Upper lobe of left lung (tissue), 6 donors: ENCODE results near the gene PLPP1. TPM values are rescaled to one million over a fixed set of nuclear protein-coding genes. Genes with fewer than 3 reads are reported as not detected.

ENCODE experiments used
- ATAC-seq, 2 donors: fragments of 200-7000 bp; cut with Tn5 transposase; one replicate each; pipeline ENCODE4 v1.9.1; 2022; ENCODE audit warnings: mild to moderate bottlenecking in 2 of 2, moderate library complexity in 2 of 2; ENCODE audit not compliant: low FRiP score in 2 of 2
- DNase-seq, 2 donors: peaks; one replicate each; pipeline ENCODE4 v3.0.0-alpha.2; 2019 to 2020
- H3K27ac ChIP-seq, 4 donors: fragments of 200-600 bp; sonication (generic); one replicate each; pipeline ENCODE4 v1.5.1; 2016 to 2019
- H3K27me3 ChIP-seq, 4 donors: fragments of 200-600 bp; sonication (generic); one replicate each; pipeline ENCODE4 v1.5.1; 2017 to 2019
- H3K36me3 ChIP-seq, 4 donors: fragments of 200-600 bp; sonication (generic); one replicate each; pipeline ENCODE4 v1.5.1; 2016 to 2019
- H3K4me1 ChIP-seq, 4 donors: fragments of 200-600 bp; sonication (generic); one replicate each; pipeline ENCODE4 v1.5.1; 2018 to 2019
- H3K4me3 ChIP-seq, 4 donors: fragments of 200-600 bp; sonication (generic); one replicate each; pipeline ENCODE4 v1.5.1; 2017 to 2019; ENCODE audit warnings: mild to moderate bottlenecking in 2 of 4, moderate library complexity in 1 of 4
- H3K9me3 ChIP-seq, 4 donors: fragments of 200-600 bp; sonication (generic); one replicate each; pipeline ENCODE4 v1.5.1; 2018 to 2019
- EP300 ChIP-seq, 4 donors: sonication (generic); formaldehyde crosslinking; IDR thresholded peaks; one replicate each; pipeline ENCODE4 v1.5.1; 2017; ENCODE audit warnings: antibody characterized with exemption in 4 of 4, control low read depth in 2 of 4
- POLR2A ChIP-seq, 4 donors: fragments of 450-650 bp; IDR thresholded peaks; one replicate each; pipeline ENCODE4 v1.5.1; 2016 to 2017; ENCODE audit warnings: antibody characterized with exemption in 4 of 4, mild to moderate bottlenecking in 2 of 4
- POLR2AphosphoS5 ChIP-seq, 2 donors: sonication (generic); formaldehyde crosslinking; IDR thresholded peaks; one replicate each; pipeline ENCODE4 v1.5.1; 2017; ENCODE audit warnings: antibody characterized with exemption in 2 of 2
- WGBS, 2 donors: methylation state at CpG; one replicate each; pipeline ENCODE4 v1.1.5; 2017 to 2018; 5-methylcytosine and 5-hydroxymethylcytosine counted together
- total RNA-seq, 6 donors: library from RNA; depleted of rRNA in 4 of 6; stranded (reverse); fragments of >200 nt in 4 of 6; gene quantifications; one replicate each; pipeline versions ENCODE4 v1.1.0 to v1.2.1, GENCODE V29; 2016 to 2021
- TF ChIP-seq, protein P1 (sequence below), 6 experiments: fragments of 450-650 bp in 4 of 6; fragments of 200-600 bp in 2 of 6; sonication (generic) in 2 of 6; IDR thresholded peaks; one replicate each; pipeline ENCODE4 v1.5.1; 2016 to 2019; ENCODE audit warnings: antibody characterized with exemption in 6 of 6
- donor health status: DM: no; HTN: no; CAD: no; lungs with moderate emphysema.
- donor health status: DM: no; HTN: yes; CAD: no; lungs with severe emphysema.

The PLPP1 gene
- total RNA-seq, 6 donors from 2014 or later: 21.0 to 125 (median 65.6) TPM

DNA sequence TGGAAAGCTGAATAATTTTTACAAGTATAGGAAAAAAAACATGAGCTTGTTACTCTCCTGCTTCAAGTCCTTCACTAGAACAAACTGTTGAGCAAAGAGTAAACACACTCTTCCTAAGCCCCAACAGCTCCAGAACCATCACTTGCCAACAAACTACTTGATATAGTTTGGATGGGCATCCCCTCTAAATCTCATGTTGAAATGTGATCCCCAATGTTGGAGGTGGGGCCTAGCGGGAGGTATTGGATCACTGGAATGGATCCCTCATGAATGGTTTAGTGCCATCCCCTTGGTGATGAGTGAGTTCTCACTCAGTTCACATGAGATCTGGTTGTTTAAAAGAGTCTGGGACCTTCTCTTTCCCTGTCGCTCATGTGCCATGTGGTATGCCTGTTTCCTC, 82.8 kb downstream of the PLPP1 start:
- H3K9me3 ChIP-seq: no peaks in the 10 kb centered on the region
- no peaks in the 10 kb centered on the region for H3K27me3 ChIP-seq
- no peak for ATAC-seq
- H3K36me3 ChIP-seq: peaks cover 0 to 7% (median 0%) of the 10 kb centered on the region in 4 donors
- no peak overlapping the region for H3K4me3 ChIP-seq
- peaks cover 0 to 3% (median 0%) of the 10 kb centered on the region in 4 donors for H3K4me1 ChIP-seq
- H3K27ac ChIP-seq: no peak overlapping the region
- TF ChIP-seq EP300 (IDR thresholded peaks at IDR 0.05): no peak
- no peak for TF ChIP-seq POLR2A (IDR thresholded peaks at IDR 0.05)
- TF ChIP-seq POLR2AphosphoS5 (IDR thresholded peaks at IDR 0.05): no peak
- TF ChIP-seq, protein P1, sequence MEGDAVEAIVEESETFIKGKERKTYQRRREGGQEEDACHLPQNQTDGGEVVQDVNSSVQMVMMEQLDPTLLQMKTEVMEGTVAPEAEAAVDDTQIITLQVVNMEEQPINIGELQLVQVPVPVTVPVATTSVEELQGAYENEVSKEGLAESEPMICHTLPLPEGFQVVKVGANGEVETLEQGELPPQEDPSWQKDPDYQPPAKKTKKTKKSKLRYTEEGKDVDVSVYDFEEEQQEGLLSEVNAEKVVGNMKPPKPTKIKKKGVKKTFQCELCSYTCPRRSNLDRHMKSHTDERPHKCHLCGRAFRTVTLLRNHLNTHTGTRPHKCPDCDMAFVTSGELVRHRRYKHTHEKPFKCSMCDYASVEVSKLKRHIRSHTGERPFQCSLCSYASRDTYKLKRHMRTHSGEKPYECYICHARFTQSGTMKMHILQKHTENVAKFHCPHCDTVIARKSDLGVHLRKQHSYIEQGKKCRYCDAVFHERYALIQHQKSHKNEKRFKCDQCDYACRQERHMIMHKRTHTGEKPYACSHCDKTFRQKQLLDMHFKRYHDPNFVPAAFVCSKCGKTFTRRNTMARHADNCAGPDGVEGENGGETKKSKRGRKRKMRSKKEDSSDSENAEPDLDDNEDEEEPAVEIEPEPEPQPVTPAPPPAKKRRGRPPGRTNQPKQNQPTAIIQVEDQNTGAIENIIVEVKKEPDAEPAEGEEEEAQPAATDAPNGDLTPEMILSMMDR (IDR thresholded peaks at IDR 0.05): no peak
- WGBS, 2 donors: 86 to 87% methylated on average over 1 to 2 of the region's 2 CpGs
- DNase-seq: no peak

DNA sequence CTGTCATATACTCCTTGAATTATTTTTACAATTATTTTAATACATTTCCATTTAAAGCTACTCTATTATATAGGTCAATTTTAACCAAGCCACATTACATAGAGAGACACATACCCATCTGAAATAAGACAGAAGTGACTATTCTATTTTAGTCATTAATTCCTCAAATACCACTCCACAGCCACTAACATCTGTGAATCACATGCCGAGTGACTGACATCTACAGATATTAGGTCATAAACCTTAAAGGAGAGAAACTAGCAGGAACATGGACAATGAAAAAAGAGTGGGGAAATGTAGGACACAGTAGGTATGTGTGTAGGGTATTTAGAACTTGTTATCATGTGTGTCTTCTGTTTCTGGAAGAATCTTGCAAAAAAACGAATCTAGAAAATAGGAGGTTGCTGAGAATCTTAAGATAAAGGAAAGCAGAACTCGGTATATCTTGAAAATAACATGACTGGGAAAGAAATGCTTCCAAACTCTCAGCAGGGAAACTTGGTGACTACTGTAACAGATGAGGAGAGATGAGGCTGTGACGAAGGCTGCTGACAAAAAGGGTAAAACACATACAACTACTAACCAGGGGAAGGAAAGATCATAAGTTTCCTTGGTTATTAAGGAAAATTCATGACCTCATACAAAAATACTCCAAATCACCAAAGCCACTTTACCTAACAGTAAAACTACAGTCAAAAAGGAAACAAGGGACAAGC, 84.6 kb downstream of the PLPP1 start:
- peaks cover 0 to 3% (median 0%) of the 10 kb centered on the region in 4 donors for H3K36me3 ChIP-seq
- no peak overlapping the region for H3K27ac ChIP-seq
- TF ChIP-seq EP300 (IDR thresholded peaks at IDR 0.05) (no peak), POLR2A (IDR thresholded peaks at IDR 0.05) (no peak), POLR2AphosphoS5 (IDR thresholded peaks at IDR 0.05) (no peak)
- TF ChIP-seq, protein P1 (IDR thresholded peaks at IDR 0.05): no peak
- H3K4me3 ChIP-seq: no peak overlapping the region
- no peaks in the 10 kb centered on the region for H3K27me3 ChIP-seq
- H3K9me3 ChIP-seq: no peaks in the 10 kb centered on the region
- ATAC-seq: peak in 1 of 2 donors; percentile 38
- H3K4me1 ChIP-seq: peaks cover 0 to 3% (median 0%) of the 10 kb centered on the region in 4 donors
- WGBS, 2 donors: 77 to 79% methylated on average over 4 of the region's 4 CpGs
- DNase-seq: no peak

DNA sequence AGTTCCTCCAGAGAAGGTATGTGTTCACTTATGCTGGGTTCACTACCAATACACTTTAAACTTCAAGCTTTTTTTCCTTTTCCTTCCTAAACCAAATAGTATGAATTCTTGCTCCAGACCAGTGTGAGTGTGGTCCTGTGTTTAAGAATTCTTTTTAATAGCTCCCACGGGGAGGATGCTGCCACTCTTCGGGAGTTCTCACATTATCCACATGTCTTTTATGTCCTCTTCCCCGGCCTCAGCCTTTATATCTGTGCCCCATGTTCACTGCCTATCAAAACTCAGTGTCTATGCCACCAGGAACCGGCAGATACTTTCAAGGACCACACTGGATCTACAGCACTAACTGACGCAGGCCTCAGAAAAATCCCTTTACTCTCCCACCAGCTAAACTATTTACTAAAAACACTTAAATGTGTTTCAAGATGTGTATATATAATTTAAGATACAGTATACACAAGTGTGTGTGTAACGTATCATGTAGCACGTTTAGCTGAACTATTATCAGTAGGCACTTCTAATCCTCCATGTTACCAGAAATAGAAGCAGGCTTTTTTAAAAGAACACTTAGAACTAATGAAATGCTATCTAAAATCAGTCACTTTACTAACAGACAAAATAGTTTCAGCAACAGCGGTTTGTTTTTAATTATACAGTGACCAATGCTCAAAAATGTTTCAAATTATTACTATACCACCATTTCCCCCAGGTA, 88.0 kb downstream of the PLPP1 start:
- H3K4me1 ChIP-seq: peaks cover 0 to 2% (median 0%) of the 10 kb centered on the region in 4 donors
- WGBS, 2 donors: 66 to 73% methylated on average over 8 of the region's 8 CpGs
- DNase-seq: no peak
- no peaks in the 10 kb centered on the region for H3K27me3 ChIP-seq
- TF ChIP-seq POLR2A (IDR thresholded peaks at IDR 0.05): no peak
- TF ChIP-seq POLR2AphosphoS5 (IDR thresholded peaks at IDR 0.05): no peak
- no peak for TF ChIP-seq EP300 (IDR thresholded peaks at IDR 0.05)
- TF ChIP-seq, protein P1 (IDR thresholded peaks at IDR 0.05): no peak
- no peaks in the 10 kb centered on the region for H3K36me3 ChIP-seq
- no peak for ATAC-seq
- no peak overlapping the region for H3K4me3 ChIP-seq
- no peaks in the 10 kb centered on the region for H3K9me3 ChIP-seq
- H3K27ac ChIP-seq: no peak overlapping the region

DNA sequence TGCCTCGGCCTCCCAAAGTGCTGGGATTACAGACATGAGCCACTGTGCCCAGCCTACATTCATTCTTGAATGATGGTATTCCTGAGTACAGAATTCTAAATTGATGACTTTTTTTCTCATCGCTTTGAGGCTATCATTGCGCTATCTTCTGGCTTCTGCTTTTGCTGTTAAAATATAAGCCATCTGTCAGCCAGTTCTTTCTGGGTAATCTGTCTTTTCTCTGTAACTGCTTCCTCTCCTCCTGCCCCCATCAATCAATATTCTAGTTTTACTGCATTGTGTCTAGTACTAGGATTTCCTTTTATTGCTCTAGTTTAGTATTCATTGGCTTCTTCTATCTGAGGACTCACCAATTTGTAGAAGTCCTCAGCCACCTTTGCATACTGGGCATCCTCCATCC, 89.0 kb downstream of the PLPP1 start:
- H3K36me3 ChIP-seq: peaks cover 0 to 9% (median 0%) of the 10 kb centered on the region in 4 donors
- no peak overlapping the region for H3K27ac ChIP-seq
- no peaks in the 10 kb centered on the region for H3K9me3 ChIP-seq
- no peaks in the 10 kb centered on the region for H3K4me1 ChIP-seq
- H3K4me3 ChIP-seq: no peak overlapping the region
- H3K27me3 ChIP-seq: no peaks in the 10 kb centered on the region
- DNase-seq: no peak
- no peak for ATAC-seq
- 93 to 94% methylated on average over 3 of the region's 3 CpGs for WGBS, 2 donors
- TF ChIP-seq EP300 (IDR thresholded peaks at IDR 0.05) (no peak), POLR2A (IDR thresholded peaks at IDR 0.05) (no peak), POLR2AphosphoS5 (IDR thresholded peaks at IDR 0.05) (no peak)
- TF ChIP-seq, protein P1 (IDR thresholded peaks at IDR 0.05): no peak
